ENCODE measurements around the gene CDK18. TPM values are rescaled to one million over a fixed set of nuclear protein-coding genes. Genes with fewer than 3 reads are reported as not detected.

The CDK18 gene
- total and polyA plus RNA-seq, 5 experiments from 2014 or later: 0.32 to 6.1 (median 1.3) TPM

- POLR2A ChIA-PET: interaction anchor here (1.3 kb wide), 1 partner anchor 162 kb away, joined by 3 read pairs; the partner anchor contains the start of gene NUAK2
- H3K4me3 Mint-ChIP-seq: no peak overlapping the region
- peaks cover 23 to 55% (median 45%) of the 10 kb centered on the region in 4 donors for H3K4me1 Mint-ChIP-seq
- peak overlapping the region in 3 of 10 donors; percentile 20 to 54 (median 53) for H3K27ac Mint-ChIP-seq
- ATAC-seq (no peak), DNase-seq (no peak)
- H3K36me3 Mint-ChIP-seq: no peaks in the 10 kb centered on the region
- no peaks in the 10 kb centered on the region for H3K9me3 Mint-ChIP-seq
- peaks cover 21 to 55% (median 29%) of the 10 kb centered on the region in 5 donors for H3K27me3 Mint-ChIP-seq
Observed at GRCh38 chr1:205483372-205483771, 21.1 kb upstream of the CDK18 start.

DNA sequence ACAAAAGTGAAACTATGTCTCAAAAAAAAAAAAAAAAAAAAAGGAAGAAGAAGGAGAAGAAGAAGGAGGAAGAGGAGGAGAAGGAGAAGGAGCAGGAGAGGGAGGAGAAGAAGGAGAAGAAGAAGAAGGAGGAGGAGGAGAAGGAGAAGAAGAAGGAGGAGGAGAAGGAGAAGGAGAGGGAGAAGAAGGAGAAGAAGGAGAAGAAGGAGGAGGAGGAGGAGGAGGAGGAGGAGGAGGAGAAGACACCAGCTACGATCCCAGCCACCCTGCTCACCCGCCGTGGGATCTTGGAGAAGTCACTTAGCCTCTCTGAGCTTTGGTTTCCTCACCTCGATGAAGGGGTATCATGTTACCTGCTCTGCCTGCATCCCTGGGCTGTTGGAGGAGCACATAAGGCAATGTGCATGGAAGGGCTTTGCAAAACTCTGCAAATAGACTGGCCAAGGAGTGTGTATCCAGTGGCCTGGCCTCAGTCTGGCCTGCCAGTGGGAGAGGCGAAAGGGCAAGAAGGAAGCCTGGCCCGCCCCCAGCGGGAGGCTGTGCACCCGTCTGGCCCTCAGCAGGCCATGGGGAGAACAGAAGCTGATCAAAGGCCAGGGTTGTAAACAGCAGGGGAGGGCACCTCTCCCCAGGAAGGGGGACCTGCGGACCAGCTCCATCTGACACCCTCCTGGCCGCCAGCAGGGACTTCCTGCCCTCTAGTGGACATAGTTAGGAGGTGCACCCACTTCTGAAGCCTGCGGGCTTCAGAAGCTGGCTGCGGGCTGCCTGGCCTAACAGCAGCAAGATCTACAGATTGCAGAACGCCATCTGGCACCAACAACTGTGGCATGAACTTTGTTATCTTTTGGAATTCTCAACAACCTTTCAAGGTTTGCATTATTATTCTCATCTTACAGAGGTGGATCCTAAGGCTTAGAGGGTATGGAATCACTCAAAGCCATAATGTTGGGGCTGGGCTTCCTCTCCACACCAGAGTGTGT, 19.2 kb upstream of the CDK18 start:
- Mint-ChIP-seq H3K27me3 (peaks cover 23 to 58% (median 33%) of the 10 kb centered on the region in 5 donors), H3K4me1 (peaks cover 20 to 44% (median 34%) of the 10 kb centered on the region in 4 donors), H3K9me3 (no peaks in the 10 kb centered on the region), H3K4me3 (no peak overlapping the region), H3K27ac (no peak overlapping the region), H3K36me3 (no peaks in the 10 kb centered on the region)
- DNase-seq: peak; percentile 41 to 84 (median 71)
- peak; percentile 69 to 79 for ATAC-seq
- POLR2A ChIA-PET: interaction anchor here (0.6 to 1.9 kb wide), 8 partner anchors 39 to 212 kb away, joined by 3 to 7 read pairs (median 3); no protein-coding TSS in a partner anchor

DNA sequence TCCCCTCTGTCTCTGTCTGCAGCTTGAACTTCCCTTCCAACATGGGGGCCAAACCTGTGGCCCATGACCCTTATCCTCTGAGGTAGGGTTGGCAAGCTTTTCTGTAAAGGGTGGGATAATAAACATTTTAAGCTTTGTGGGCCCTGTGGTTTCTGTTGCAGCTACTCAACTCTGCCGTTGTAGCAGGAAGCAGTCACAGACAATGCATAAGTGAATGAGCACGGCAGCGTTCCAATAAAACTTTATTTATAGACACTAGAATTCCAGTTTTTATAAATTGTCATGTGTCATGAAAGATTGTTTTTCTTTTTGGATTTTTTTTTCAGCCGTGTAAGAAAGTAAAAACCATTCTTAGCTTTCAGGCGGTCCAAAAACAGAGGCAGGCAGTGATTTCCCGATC, 18.2 kb upstream of the CDK18 start:
- H3K9me3 Mint-ChIP-seq: no peaks in the 10 kb centered on the region
- ATAC-seq (no peak), DNase-seq (no peak)
- peaks cover 21 to 54% (median 31%) of the 10 kb centered on the region in 5 donors for H3K27me3 Mint-ChIP-seq
- peaks cover 13 to 34% (median 25%) of the 10 kb centered on the region in 4 donors for H3K4me1 Mint-ChIP-seq
- POLR2A ChIA-PET: interaction anchor here (1.6 to 1.9 kb wide), 3 partner anchors 46 to 211 kb away, joined by 3 to 7 read pairs (median 4); no protein-coding TSS in a partner anchor
- no peaks in the 10 kb centered on the region for H3K36me3 Mint-ChIP-seq
- no peak overlapping the region for H3K27ac Mint-ChIP-seq
- H3K4me3 Mint-ChIP-seq: no peak overlapping the region

DNA sequence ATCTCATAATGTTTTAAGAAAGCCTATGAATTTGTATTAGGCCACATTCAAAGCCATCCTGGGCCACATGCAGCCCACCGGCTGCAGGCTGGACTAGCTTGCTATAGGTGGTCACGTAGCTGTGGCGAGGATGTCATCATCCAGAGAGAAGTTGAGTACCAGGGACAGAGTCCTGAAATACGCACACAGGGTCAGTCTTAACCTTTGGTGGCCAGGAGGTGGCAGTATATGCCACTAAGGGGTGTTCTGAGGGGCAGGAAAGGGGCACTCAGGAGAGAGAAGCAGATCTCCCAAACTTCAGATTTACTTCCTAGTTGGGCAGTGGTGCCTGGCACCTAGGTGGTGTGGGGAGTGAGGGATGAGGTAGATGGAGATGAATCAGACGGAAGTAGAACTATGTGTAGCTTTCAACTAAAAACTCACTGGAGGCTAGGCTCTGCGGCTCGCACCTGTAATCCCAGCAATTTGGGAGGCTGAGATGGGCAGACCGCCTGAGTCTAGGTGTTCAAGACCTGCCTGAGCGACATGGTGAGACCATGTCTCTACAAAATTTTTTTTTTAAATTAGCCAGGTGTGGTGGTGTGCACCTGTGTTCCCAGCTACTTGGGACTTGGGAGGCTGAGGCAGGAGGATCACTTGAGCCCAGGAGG, 16.3 kb upstream of the CDK18 start:
- POLR2A ChIA-PET: interaction anchor here (0.6 to 1.4 kb wide), 4 partner anchors 36 to 215 kb away, joined by 3 read pairs; partner anchors contain the start of gene ELK4
- Mint-ChIP-seq H3K27me3 (peaks cover 17 to 60% (median 36%) of the 10 kb centered on the region in 5 donors), H3K36me3 (no peaks in the 10 kb centered on the region), H3K27ac (no peak overlapping the region), H3K9me3 (no peaks in the 10 kb centered on the region), H3K4me3 (no peak overlapping the region), H3K4me1 (peaks cover 9 to 18% (median 11%) of the 10 kb centered on the region in 4 donors)
- DNase-seq: peak; percentile 24 to 69 (median 46)
- ATAC-seq: peak; percentile 74 to 76

GRCh38 chr1:205491794-205492193, 12.7 kb upstream of the CDK18 start:
- POLR2A ChIA-PET: no interaction called here
- no peak overlapping the region for H3K4me3 Mint-ChIP-seq
- peaks cover 0 to 2% (median 0%) of the 10 kb centered on the region in 3 donors for H3K36me3 Mint-ChIP-seq
- ATAC-seq (no peak), DNase-seq (peak in 1 of 10 donors; percentile 10)
- H3K9me3 Mint-ChIP-seq: no peaks in the 10 kb centered on the region
- H3K27ac Mint-ChIP-seq: no peak overlapping the region
- peaks cover 12 to 60% (median 34%) of the 10 kb centered on the region in 5 donors for H3K27me3 Mint-ChIP-seq
- H3K4me1 Mint-ChIP-seq: peaks cover 0 to 6% (median 2%) of the 10 kb centered on the region in 4 donors

DNA sequence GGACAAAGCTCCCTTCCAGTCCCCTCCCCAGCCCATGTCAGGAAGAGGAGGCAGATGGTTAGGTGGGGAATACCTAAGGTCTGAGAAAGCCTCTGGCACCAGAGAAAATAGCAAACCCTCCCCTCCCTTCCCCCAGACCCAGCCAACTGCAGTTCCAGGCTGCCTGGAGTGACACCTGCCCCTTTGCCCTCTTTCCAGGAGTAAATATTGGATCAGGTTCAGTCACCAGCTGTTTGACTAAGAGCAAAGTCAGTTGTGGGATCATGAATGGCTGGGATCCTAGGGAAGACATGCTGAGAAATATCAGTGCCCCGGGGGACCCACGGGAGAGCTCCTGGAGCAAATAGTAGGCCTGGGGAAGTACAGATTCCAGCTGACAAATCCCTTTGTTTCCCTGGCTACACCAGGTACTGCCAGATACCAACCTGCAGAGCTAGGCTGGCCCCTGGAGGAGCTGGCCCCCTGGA, 12.2 kb upstream of the CDK18 start:
- H3K4me1 Mint-ChIP-seq: peaks cover 0 to 6% (median 2%) of the 10 kb centered on the region in 4 donors
- peaks cover 0 to 2% (median 0%) of the 10 kb centered on the region in 3 donors for H3K36me3 Mint-ChIP-seq
- no peak overlapping the region for H3K4me3 Mint-ChIP-seq
- H3K27ac Mint-ChIP-seq: peak overlapping the region in 1 of 10 donors; percentile 59
- H3K9me3 Mint-ChIP-seq: no peaks in the 10 kb centered on the region
- ATAC-seq (no peak), DNase-seq (peak in 1 of 10 donors; percentile 38)
- POLR2A ChIA-PET: no interaction called here
- peaks cover 12 to 59% (median 33%) of the 10 kb centered on the region in 5 donors for H3K27me3 Mint-ChIP-seq

DNA sequence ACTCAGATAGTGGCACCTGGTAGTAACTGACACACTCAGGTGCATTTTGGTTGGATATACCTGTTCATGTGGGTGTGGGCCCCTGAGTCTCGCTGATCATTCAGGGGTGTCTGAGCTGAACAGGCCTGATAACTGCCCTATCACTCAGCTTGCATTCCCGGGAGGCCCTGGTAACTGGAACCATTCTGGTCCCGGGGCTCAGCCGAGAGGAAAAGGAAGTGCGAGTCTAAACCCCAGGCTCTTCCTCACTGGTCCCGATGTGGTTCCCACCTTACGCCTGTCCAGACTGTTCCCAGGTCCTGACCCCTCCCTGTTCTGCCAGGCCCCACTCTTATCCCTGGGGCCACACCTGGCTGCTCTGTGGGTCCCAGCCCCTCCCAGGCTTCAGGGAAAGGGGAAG, 11.7 kb upstream of the CDK18 start:
- POLR2A ChIA-PET: no interaction called here
- H3K27me3 Mint-ChIP-seq: peaks cover 12 to 56% (median 33%) of the 10 kb centered on the region in 5 donors
- no peak overlapping the region for H3K27ac Mint-ChIP-seq
- peaks cover 0 to 2% (median 0%) of the 10 kb centered on the region in 3 donors for H3K36me3 Mint-ChIP-seq
- H3K4me1 Mint-ChIP-seq: peaks cover 0 to 6% (median 2%) of the 10 kb centered on the region in 4 donors
- no peak overlapping the region for H3K4me3 Mint-ChIP-seq
- H3K9me3 Mint-ChIP-seq: no peaks in the 10 kb centered on the region
- ATAC-seq (no peak), DNase-seq (peak in 1 of 10 donors; percentile 7)

- DNase-seq: no peak
- peaks cover 0 to 3% (median 0%) of the 10 kb centered on the region in 4 donors for H3K4me1 Mint-ChIP-seq
- H3K4me3 Mint-ChIP-seq: no peak overlapping the region
- H3K27me3 Mint-ChIP-seq: peaks cover 7 to 52% (median 28%) of the 10 kb centered on the region in 5 donors
- H3K36me3 Mint-ChIP-seq: peaks cover 0 to 2% (median 0%) of the 10 kb centered on the region in 3 donors
- no peak for ATAC-seq
- no peaks in the 10 kb centered on the region for H3K9me3 Mint-ChIP-seq
- POLR2A ChIA-PET: no interaction called here
- H3K27ac Mint-ChIP-seq: no peak overlapping the region
Observed at GRCh38 chr1:205493241-205494085, 11.0 kb upstream of the CDK18 start.

DNA sequence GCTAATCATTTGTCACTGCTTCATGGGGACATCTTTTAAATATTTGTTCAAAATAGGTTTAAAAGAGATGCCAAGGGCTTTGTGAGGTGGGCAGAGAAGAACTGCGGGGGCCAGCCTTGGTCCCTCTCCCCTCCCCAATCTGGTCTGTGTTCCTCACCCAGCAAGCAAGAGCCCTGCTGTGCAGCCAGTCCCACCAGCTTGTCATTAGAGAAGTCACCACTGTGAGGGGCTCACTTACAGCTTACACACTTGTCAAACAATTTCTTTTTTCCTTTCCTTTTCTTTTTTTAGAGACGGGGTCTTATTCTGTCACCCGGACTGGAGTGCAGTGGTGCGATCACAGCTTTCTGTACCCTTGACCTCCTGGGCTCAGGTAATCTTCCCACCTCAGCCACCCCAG, 10.4 kb upstream of the CDK18 start:
- no peak for DNase-seq
- peaks cover 0 to 2% (median 0%) of the 10 kb centered on the region in 3 donors for H3K36me3 Mint-ChIP-seq
- peaks cover 0 to 3% (median 0%) of the 10 kb centered on the region in 4 donors for H3K4me1 Mint-ChIP-seq
- H3K27me3 Mint-ChIP-seq: peaks cover 5 to 52% (median 28%) of the 10 kb centered on the region in 5 donors
- POLR2A ChIA-PET: no interaction called here
- H3K4me3 Mint-ChIP-seq: no peak overlapping the region
- ATAC-seq: no peak
- H3K9me3 Mint-ChIP-seq: no peaks in the 10 kb centered on the region
- no peak overlapping the region for H3K27ac Mint-ChIP-seq

- H3K27me3 Mint-ChIP-seq: peaks cover 5 to 46% (median 24%) of the 10 kb centered on the region in 5 donors
- no peak overlapping the region for H3K4me3 Mint-ChIP-seq
- H3K9me3 Mint-ChIP-seq: no peaks in the 10 kb centered on the region
- DNase-seq (no peak), ATAC-seq (no peak)
- peaks cover 0 to 3% (median 0%) of the 10 kb centered on the region in 4 donors for H3K4me1 Mint-ChIP-seq
- H3K36me3 Mint-ChIP-seq: peaks cover 0 to 2% (median 0%) of the 10 kb centered on the region in 3 donors
- H3K27ac Mint-ChIP-seq: no peak overlapping the region
- POLR2A ChIA-PET: no interaction called here
Observed at GRCh38 chr1:205495237-205495823, 9.1 kb upstream of the CDK18 start.

GRCh38 chr1:205496661-205497060, 7.8 kb upstream of the CDK18 start:
- peaks cover 0 to 5% (median 0%) of the 10 kb centered on the region in 4 donors for H3K4me1 Mint-ChIP-seq
- DNase-seq: no peak
- H3K36me3 Mint-ChIP-seq: peaks cover 0 to 2% (median 0%) of the 10 kb centered on the region in 3 donors
- ATAC-seq: no peak
- no peaks in the 10 kb centered on the region for H3K9me3 Mint-ChIP-seq
- H3K4me3 Mint-ChIP-seq: no peak overlapping the region
- no peak overlapping the region for H3K27ac Mint-ChIP-seq
- POLR2A ChIA-PET: no interaction called here
- peaks cover 5 to 37% (median 23%) of the 10 kb centered on the region in 5 donors for H3K27me3 Mint-ChIP-seq

Data from naive thymus-derived CD8-positive, alpha-beta T cell (primary cell).